HCT116 (cell line): Measurements from ENCODE around the gene SRGAP2. TPM values are rescaled to one million over a fixed set of nuclear protein-coding genes. Genes with fewer than 3 reads are reported as not detected.
"Not testable (repeated sequence)": the region's sequence is repeated elsewhere in the genome, so short reads cannot be mapped to it uniquely, and the experiment has no call there.

Experiments used
- ATAC-seq: fragments of 200-7000 bp; cut with Tn5 transposase; 2 replicates; pipeline ENCODE4 v1.9.1; 2020; ENCODE audit warnings: mild to moderate bottlenecking, moderate library complexity
- BruUV-seq: library from RNA; stranded (reverse); fragments of 400-500 nt; replicated peaks from 2 replicates; lab custom pipeline; 2021; lab: Mats Ljungman, UMichigan
- CTCF ChIA-PET: fragments of 300-600 bp; sonication (Branson Sonifier 250); formaldehyde crosslinking; loops from one replicate; lab custom pipeline; 2021; ENCODE audit warnings: antibody characterized with exemption; lab: Charles Lee
- POLR2A ChIA-PET: fragments of 300-600, 350-600 bp; sonication (Branson Sonifier 250); formaldehyde crosslinking; loops from one replicate; lab custom pipeline; 2021; ENCODE audit warnings: antibody characterized with exemption; lab: Charles Lee
- RAD21 ChIA-PET, 2 experiments: fragments of 300-600 bp; sonication (Branson Sonifier 250); formaldehyde crosslinking; loops; one replicate each; lab custom pipeline; 2023; ENCODE audit warnings: low total read pairs in 2 of 2; ENCODE audit not compliant: uncharacterized antibody in 2 of 2, unreplicated experiment in 2 of 2, low non-redundant PET in 1 of 2; lab: Charles Lee
- DNase-seq: peaks from one replicate; pipeline ENCODE4 v3.0.0-alpha.2; 2010; ENCODE audit warnings: low read depth, low spot score
- H2AFZ ChIP-seq: fragments of 200-600 bp; shearing (Covaris generic), sonication (generic); 2 replicates; pipeline ENCODE4 v1.6.1; 2017; ENCODE audit warnings: low read depth, mixed run types, mixed read lengths, antibody characterized with exemption, low read length; ENCODE audit not compliant: poor library complexity, severe bottlenecking
- H3K27ac ChIP-seq: 2 replicates; pipeline ENCODE4 v1.5.1; 2012; ENCODE audit warnings: low read depth, low read length
- H3K27me3 ChIP-seq: fragments of 200-600 bp; sonication (generic); 2 replicates; pipeline ENCODE4 v1.6.1; 2016; ENCODE audit warnings: mixed run types, low read length, mixed read lengths; ENCODE audit not compliant: insufficient read depth
- H3K36me3 ChIP-seq, 2 experiments: fragments of 200-500 bp in 1 of 2; fragments of 200-600 bp in 1 of 2; sonication (Bioruptor generic) in 1 of 2; sonication (generic) in 1 of 2; 2 replicates each; pipeline versions ENCODE4 v1.5.1 to v1.6.1; 2014 to 2016; ENCODE audit warnings: low read length in 2 of 2, inconsistent platforms in 1 of 2, mixed read lengths in 1 of 2, mixed run types in 1 of 2; ENCODE audit not compliant: insufficient read depth in 2 of 2, control insufficient read depth in 1 of 2
- H3K4me1 ChIP-seq, 2 experiments: fragments of 200-600 bp in 1 of 2; sonication (generic) in 1 of 2; 2 replicates each; pipeline versions ENCODE4 v1.5.1 to v1.6.1; 2012 to 2017; ENCODE audit warnings: low read length in 2 of 2, inconsistent platforms in 1 of 2, mild to moderate bottlenecking in 1 of 2, mixed read lengths in 1 of 2, mixed run types in 1 of 2, moderate library complexity in 1 of 2; ENCODE audit not compliant: insufficient read depth in 2 of 2, control insufficient read depth in 1 of 2
- H3K4me2 ChIP-seq: fragments of 200-600 bp; sonication (generic); 2 replicates; pipeline ENCODE4 v1.6.1; 2017; ENCODE audit warnings: mixed run types, low read length, mixed read lengths
- H3K4me3 ChIP-seq, 2 experiments: fragments of 200-600 bp in 1 of 2; sonication (generic) in 1 of 2; replicated peaks in 1 of 2; 2 replicates each; pipeline ENCODE4 v1.5.1; 2011 to 2016; ENCODE audit warnings: low read length in 2 of 2, control low read depth in 1 of 2, low read depth in 1 of 2, mild to moderate bottlenecking in 1 of 2, mixed read lengths in 1 of 2, mixed run types in 1 of 2
- H3K79me2 ChIP-seq: fragments of 200-600 bp; sonication (generic); 2 replicates; pipeline ENCODE4 v1.6.1; 2017; ENCODE audit warnings: mild to moderate bottlenecking, mixed run types, low read length, moderate library complexity, mixed read lengths; ENCODE audit not compliant: insufficient read depth
- H3K9ac ChIP-seq: fragments of 200-600 bp; sonication (generic); 2 replicates; pipeline ENCODE4 v1.6.1; 2016; ENCODE audit warnings: low read length, mixed read lengths
- H3K9me2 ChIP-seq: fragments of 200-600 bp; sonication (generic), shearing (Covaris generic); 2 replicates; pipeline ENCODE4 v1.6.1; 2017; ENCODE audit warnings: mixed run types, mild to moderate bottlenecking, moderate library complexity; ENCODE audit not compliant: insufficient read depth
- H3K9me3 ChIP-seq, 2 experiments: fragments of 200-500 bp in 1 of 2; fragments of 200-600 bp in 1 of 2; sonication (Bioruptor generic) in 1 of 2; sonication (generic) in 1 of 2; 2 replicates each; pipeline ENCODE4 v1.6.1; 2014 to 2017; ENCODE audit warnings: low read length in 2 of 2, mixed read lengths in 2 of 2, inconsistent platforms in 1 of 2, low read depth in 1 of 2, mild to moderate bottlenecking in 1 of 2, mixed run types in 1 of 2, moderate library complexity in 1 of 2; ENCODE audit not compliant: control insufficient read depth in 1 of 2, insufficient read depth in 1 of 2
- H4K20me1 ChIP-seq: fragments of 200-600 bp; sonication (generic), shearing (Covaris generic); 2 replicates; pipeline ENCODE4 v1.6.1; 2017; ENCODE audit warnings: mixed run types, mild to moderate bottlenecking, moderate library complexity; ENCODE audit not compliant: insufficient read depth
- intact Hi-C: fragments of 100-400 bp; cut with micrococcal nuclease; formaldehyde crosslinking; loops from 2 replicates; pipeline ENCODE4 v1.10.0; 2022
- total RNA-seq: library from RNA; stranded (reverse); gene quantifications from one replicate; pipeline ENCODE4 v1.2.1, GENCODE V29; 2021; ENCODE audit not compliant: unreplicated experiment

Gene SRGAP2
- total RNA-seq, 1 experiment from 2014 or later = 58.2 TPM

GRCh38 chr1:206243335-206243734 lies 40.0 kb downstream of the SRGAP2 start:
- H3K79me2 ChIP-seq, H4K20me1 ChIP-seq, H3K27ac ChIP-seq, H3K9ac ChIP-seq, BruUV-seq, H3K4me3 ChIP-seq, ATAC-seq, H3K4me1 ChIP-seq, CTCF ChIA-PET, H3K9me2 ChIP-seq, H3K27me3 ChIP-seq, H2AFZ ChIP-seq, POLR2A ChIA-PET, DNase-seq, H3K4me2 ChIP-seq, intact Hi-C loops, RAD21 ChIA-PET, H3K36me3 ChIP-seq, H3K9me3 ChIP-seq: not testable (repeated sequence)

GRCh38 chr1:206245479-206245878 lies 42.1 kb downstream of the SRGAP2 start:
- CTCF ChIA-PET = not testable (repeated sequence)

GRCh38 chr1:206246129-206246886 lies 43.0 kb downstream of the SRGAP2 start:
- H3K9me3 ChIP-seq, RAD21 ChIA-PET, H3K9ac ChIP-seq, H3K36me3 ChIP-seq, H2AFZ ChIP-seq, BruUV-seq, H3K79me2 ChIP-seq, POLR2A ChIA-PET, H3K27ac ChIP-seq, H3K4me1 ChIP-seq, H3K4me2 ChIP-seq, ATAC-seq, H3K27me3 ChIP-seq, H3K4me3 ChIP-seq, CTCF ChIA-PET, H4K20me1 ChIP-seq, H3K9me2 ChIP-seq, intact Hi-C loops, DNase-seq: not testable (repeated sequence)

More at GRCh38 chr1:206245479-206245878, 42.1 kb downstream of the SRGAP2 start:
- H3K79me2 ChIP-seq, H3K27me3 ChIP-seq, H2AFZ ChIP-seq, H4K20me1 ChIP-seq, H3K27ac ChIP-seq, intact Hi-C loops, H3K4me1 ChIP-seq, ATAC-seq, H3K4me3 ChIP-seq, H3K9me2 ChIP-seq, H3K9me3 ChIP-seq, H3K9ac ChIP-seq, RAD21 ChIA-PET, POLR2A ChIA-PET, H3K4me2 ChIP-seq, DNase-seq, H3K36me3 ChIP-seq, BruUV-seq: not testable (repeated sequence)

- H2AFZ ChIP-seq, H3K79me2 ChIP-seq, intact Hi-C loops, H3K36me3 ChIP-seq, H3K4me3 ChIP-seq, CTCF ChIA-PET, H3K9ac ChIP-seq, H3K27me3 ChIP-seq, H3K9me3 ChIP-seq, H3K27ac ChIP-seq, DNase-seq, H3K4me1 ChIP-seq, H3K9me2 ChIP-seq, H4K20me1 ChIP-seq, RAD21 ChIA-PET, POLR2A ChIA-PET, H3K4me2 ChIP-seq, BruUV-seq, ATAC-seq: not testable (repeated sequence)
These were observed 47.8 kb downstream of the SRGAP2 start for GRCh38 chr1:206250953-206251681.
